Astrocyte of the cerebellum (primary cell): ENCODE data around the gene ERBB4.

ENCODE experiments used
- DNase-seq: peaks from one replicate; pipeline ENCODE4 v3.0.0-alpha.2; 2011; ENCODE audit warnings: low read depth
- H3K4me3 ChIP-seq: 2 replicates; pipeline ENCODE4 v1.5.1; 2011; ENCODE audit warnings: mild to moderate bottlenecking, low read depth, low read length, moderate library complexity
- in situ Hi-C: cut with HindIII; loops from 2 replicates; pipeline ENCODE4 v1.10.0; 2017; ENCODE audit warnings: low sequenced_read_pairs
- TF ChIP-seq, protein P1 (sequence below): IDR thresholded peaks from 2 replicates; pipeline ENCODE4 v1.5.1; 2012; ENCODE audit warnings: low read length, low read depth, moderate library complexity, mild to moderate bottlenecking; ENCODE audit errors: missing control alignments

The ERBB4 gene

DNA sequence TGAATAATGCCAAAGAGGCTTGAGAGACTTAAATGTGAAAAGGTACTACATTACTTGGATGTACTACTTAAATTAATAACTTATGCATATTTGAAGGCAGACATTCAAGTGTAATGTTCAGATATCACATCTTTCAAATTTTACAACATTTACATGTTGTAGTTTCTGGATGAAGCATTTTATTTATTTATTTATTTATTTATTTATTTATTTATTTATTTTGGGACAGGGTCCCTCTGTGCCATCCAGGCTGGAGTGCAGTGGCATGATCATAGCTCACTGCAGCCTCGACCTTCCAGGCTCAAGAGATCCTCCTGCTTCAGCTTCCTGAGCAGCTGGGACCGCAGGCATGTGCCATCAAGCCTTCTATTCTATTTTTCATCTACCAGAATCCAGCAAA is 596.4 kb downstream of the ERBB4 start:
- TF ChIP-seq, protein P1, sequence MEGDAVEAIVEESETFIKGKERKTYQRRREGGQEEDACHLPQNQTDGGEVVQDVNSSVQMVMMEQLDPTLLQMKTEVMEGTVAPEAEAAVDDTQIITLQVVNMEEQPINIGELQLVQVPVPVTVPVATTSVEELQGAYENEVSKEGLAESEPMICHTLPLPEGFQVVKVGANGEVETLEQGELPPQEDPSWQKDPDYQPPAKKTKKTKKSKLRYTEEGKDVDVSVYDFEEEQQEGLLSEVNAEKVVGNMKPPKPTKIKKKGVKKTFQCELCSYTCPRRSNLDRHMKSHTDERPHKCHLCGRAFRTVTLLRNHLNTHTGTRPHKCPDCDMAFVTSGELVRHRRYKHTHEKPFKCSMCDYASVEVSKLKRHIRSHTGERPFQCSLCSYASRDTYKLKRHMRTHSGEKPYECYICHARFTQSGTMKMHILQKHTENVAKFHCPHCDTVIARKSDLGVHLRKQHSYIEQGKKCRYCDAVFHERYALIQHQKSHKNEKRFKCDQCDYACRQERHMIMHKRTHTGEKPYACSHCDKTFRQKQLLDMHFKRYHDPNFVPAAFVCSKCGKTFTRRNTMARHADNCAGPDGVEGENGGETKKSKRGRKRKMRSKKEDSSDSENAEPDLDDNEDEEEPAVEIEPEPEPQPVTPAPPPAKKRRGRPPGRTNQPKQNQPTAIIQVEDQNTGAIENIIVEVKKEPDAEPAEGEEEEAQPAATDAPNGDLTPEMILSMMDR, result no peak
- in situ Hi-C loops, result no loop called here
- DNase-seq, result no peak

DNA sequence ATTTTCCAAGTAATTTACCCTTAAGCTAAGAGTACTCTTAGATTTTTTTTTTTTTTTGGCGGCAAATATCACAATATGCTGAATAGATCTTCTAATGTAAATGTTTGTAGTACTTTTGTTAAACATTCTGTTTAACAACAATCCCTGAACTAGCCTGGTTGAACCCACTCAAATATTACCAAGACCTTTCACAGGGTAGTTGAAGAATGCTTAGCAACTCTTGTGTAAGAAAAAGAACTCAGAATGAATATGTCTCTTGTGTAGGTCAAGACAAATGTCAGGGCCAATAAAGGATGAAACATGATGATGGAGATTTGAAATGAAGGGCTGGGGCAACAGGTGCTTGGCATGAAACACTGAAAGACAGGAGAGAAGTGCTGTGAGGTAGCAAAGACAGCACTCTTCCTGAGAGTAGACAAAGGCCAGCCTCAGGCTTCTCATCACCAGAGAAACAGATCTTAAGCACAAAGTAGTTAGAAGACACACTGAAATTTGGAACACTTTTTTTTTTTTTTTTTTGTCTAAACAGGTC is 597.3 kb downstream of the ERBB4 start:
- in situ Hi-C loops, result no loop called here
- no peak for DNase-seq
- TF ChIP-seq, protein P1, result no peak
- H3K4me3 ChIP-seq, result no peak overlapping the region

More for the DNA sequence above, 596.4 kb downstream of the ERBB4 start:
- H3K4me3 ChIP-seq, result no peak overlapping the region

DNA sequence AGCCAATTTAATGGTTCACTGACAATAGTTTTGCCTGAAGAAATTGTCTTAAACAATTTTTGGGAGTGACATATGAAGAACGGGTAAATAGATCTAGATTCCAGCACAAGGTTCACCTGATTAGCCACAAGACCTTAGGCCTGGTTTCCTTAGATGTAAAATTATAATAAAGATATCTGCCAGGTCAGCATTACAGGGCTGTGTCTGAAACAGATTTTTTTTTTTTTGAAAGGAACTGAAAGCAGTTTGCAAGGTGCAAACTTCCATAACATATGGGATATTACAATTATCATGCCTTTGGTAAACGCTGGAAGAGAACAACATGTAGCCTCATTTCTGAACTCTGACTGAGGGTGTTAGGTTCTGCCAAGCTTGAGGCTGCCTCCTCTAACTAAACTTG is 599.4 kb downstream of the ERBB4 start:
- DNase-seq, result no peak
- in situ Hi-C loops, result no loop called here
- no peak overlapping the region for H3K4me3 ChIP-seq
- TF ChIP-seq, protein P1, result no peak

DNA sequence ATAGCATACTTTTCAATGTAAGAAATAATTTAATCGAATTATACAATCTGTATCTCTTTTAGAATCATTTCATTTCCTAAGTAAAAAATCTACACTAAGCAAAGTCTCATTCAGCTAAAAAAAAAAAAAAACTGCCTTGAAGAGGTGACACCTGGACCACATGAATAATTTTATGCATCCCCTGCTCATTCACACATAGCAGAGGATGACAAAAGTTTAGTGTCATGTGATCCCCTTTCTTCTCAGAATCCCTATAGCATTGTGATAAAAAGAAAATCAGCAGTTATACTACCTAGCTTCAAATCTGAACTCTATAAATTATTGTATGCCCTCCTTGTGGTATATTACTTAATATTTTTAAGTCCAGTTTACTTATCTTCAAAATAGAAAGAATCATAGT is 603.8 kb downstream of the ERBB4 start:
- no peak overlapping the region for H3K4me3 ChIP-seq
- DNase-seq, result no peak
- TF ChIP-seq, protein P1, result no peak
- in situ Hi-C loops, result no loop called here

DNA sequence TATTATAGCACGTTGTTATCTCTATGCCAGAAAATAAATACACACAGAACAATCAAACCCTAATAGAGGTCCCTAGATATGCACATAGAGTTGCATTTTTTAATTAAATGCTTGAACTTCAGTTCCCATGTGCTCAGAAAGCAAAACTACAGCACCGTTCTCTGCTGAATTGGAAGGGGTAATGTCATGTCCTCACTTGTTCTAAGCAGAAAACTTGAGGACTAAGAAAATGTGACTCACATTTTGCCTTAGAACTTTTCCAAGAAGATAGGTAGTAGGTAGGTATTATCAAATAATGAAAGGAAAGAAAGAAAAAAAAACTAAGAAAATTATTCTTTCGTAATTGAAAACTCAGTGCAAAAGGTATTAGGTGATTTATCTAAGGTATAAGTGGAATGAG is 607.3 kb downstream of the ERBB4 start:
- no peak overlapping the region for H3K4me3 ChIP-seq
- TF ChIP-seq, protein P1, result no peak
- DNase-seq, result no peak
- in situ Hi-C loops, result no loop called here

DNA sequence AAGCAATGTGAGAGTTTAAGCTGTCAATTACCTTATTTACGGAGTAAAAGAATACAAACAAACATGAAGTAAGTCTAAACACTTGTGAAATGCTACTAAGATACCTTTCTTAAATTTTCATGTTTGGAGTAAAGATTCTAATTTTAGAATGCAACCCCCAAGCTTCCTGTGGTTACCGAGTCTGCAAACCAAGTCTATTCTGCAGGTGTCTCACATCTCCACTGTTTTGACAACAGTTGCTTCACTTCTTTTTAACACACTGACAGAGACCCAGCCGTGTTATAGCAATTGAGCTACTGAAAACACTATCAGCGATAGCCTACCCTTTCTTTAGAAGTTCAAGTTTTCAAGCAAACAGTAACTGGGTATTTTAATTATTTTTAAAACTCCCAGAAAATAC is 608.3 kb downstream of the ERBB4 start:
- TF ChIP-seq, protein P1, result no peak
- H3K4me3 ChIP-seq, result no peak overlapping the region
- in situ Hi-C loops, result no loop called here
- DNase-seq, result no peak

DNA sequence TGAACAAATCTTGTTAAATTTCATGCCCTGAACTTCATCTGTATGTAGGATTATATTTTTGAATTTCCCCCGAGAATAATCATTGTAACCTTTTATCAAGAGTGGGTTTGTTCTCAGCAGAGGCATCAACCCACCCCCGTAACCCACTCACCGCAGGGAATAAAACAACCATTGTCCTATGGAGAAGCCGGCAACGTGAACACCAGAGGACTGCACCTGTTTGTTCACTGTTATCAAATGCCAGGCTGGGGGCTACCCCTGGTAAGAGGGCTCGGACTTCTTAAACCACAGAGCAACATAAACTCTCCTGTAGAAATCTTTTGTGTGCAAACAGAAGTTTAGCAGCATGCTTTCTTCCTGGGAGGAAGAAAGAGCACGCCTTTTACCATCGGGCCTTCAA is 610.4 kb downstream of the ERBB4 start:
- TF ChIP-seq, protein P1, result no peak
- in situ Hi-C loops, result no loop called here

More for the DNA sequence above, 610.4 kb downstream of the ERBB4 start:
- no peak overlapping the region for H3K4me3 ChIP-seq
- no peak for DNase-seq
